D721Med (cell line): ENCODE results near the gene PDGFRB.

ENCODE experiments used
- DNase-seq: peaks from one replicate; pipeline ENCODE4 v3.0.0; 2011; ENCODE audit warnings: low spot score; ENCODE audit not compliant: insufficient read length
- FAIRE-seq: peaks from 2 replicates; lab custom pipeline; 2011; peaks lifted over from hg19 to GRCh38; lab: Jason Lieb, UNC
- TF ChIP-seq, protein P1 (sequence below): IDR thresholded peaks from 2 replicates; pipeline ENCODE4 v1.5.1; 2012; ENCODE audit warnings: mild to moderate bottlenecking, control low read depth; ENCODE audit not compliant: insufficient read depth; ENCODE audit errors: missing control alignments

The PDGFRB gene

GRCh38 chr5:150142185-150142958 is 13.3 kb downstream of the PDGFRB start:
- FAIRE-seq: no peak
- DNase-seq: no peak
- TF ChIP-seq, protein P1, sequence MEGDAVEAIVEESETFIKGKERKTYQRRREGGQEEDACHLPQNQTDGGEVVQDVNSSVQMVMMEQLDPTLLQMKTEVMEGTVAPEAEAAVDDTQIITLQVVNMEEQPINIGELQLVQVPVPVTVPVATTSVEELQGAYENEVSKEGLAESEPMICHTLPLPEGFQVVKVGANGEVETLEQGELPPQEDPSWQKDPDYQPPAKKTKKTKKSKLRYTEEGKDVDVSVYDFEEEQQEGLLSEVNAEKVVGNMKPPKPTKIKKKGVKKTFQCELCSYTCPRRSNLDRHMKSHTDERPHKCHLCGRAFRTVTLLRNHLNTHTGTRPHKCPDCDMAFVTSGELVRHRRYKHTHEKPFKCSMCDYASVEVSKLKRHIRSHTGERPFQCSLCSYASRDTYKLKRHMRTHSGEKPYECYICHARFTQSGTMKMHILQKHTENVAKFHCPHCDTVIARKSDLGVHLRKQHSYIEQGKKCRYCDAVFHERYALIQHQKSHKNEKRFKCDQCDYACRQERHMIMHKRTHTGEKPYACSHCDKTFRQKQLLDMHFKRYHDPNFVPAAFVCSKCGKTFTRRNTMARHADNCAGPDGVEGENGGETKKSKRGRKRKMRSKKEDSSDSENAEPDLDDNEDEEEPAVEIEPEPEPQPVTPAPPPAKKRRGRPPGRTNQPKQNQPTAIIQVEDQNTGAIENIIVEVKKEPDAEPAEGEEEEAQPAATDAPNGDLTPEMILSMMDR: no peak

- TF ChIP-seq, protein P1: no peak
- FAIRE-seq: no peak
- DNase-seq: no peak
Measured at GRCh38 chr5:150141544-150142184, 14.0 kb downstream of the PDGFRB start.

DNA sequence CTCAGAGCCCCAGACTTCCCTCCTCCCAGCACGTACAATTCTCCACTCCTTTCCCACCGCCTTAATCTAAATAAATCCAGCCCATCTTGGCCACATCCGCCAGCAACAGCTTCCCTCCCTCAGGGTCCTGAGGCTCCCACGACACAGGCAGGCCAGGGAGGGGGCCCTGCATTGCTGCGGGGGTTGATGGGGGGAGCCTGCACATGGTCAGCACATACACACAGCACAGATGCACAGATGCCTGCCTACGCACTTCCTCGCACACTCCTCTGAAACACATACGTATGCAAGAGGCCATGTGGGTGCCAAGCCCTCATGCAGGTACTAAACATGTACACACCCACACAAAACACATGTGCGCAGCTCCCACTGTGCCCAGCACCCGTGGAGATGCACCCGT is 14.8 kb downstream of the PDGFRB start:
- no peak for FAIRE-seq
- DNase-seq: no peak
- TF ChIP-seq, protein P1: no peak

DNA sequence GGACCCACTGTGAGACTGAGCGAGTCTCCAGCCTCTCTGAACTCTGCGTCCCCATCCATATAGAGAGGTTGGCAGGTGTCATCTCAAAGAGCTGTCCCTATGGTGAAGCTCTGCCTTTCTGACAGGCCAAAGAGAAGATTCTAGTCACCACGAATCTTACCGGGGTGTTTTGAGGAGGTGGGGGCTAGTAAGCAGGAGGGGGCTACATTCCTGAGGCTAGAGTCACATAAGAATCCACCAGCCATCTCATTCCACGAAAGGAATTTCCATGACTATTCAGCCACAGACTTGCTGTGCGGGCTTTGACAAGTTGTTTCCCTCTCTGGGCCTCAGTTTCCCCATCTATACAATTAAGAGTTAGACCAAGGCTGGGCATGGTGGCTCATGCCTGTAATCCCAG is 16.3 kb downstream of the PDGFRB start:
- TF ChIP-seq, protein P1: no peak
- FAIRE-seq (no peak), DNase-seq (no peak)

- no peak for FAIRE-seq
- TF ChIP-seq, protein P1: no peak
- no peak for DNase-seq
Measured at GRCh38 chr5:150138551-150139265, 16.9 kb downstream of the PDGFRB start.

- TF ChIP-seq, protein P1: no peak
- no peak for DNase-seq
- no peak for FAIRE-seq
Measured at GRCh38 chr5:150137997-150138396, 17.6 kb downstream of the PDGFRB start.
